EH (cell line): ENCODE data around the gene SPAG9.
"Not testable (repeated sequence)": the region's sequence is repeated elsewhere in the genome, so short reads cannot be mapped to it uniquely, and the experiment has no call there.

Experiments used
- DNase-seq: peaks from one replicate; pipeline ENCODE4 v3.0.0-alpha.2; 2015; ENCODE audit warnings: low read depth

The SPAG9 gene

GRCh38 chr17:50954641-50955121 is 166.0 kb downstream of the SPAG9 start:
- no peak for DNase-seq

- DNase-seq: peak; percentile 73
Measured at GRCh38 chr17:50953831-50954601, 166.7 kb downstream of the SPAG9 start.

GRCh38 chr17:50953518-50953830 is 167.2 kb downstream of the SPAG9 start:
- no peak for DNase-seq

GRCh38 chr17:50952889-50953288 is 167.8 kb downstream of the SPAG9 start:
- no peak for DNase-seq

- DNase-seq: peak; percentile 48
Measured at GRCh38 chr17:50952013-50952412, 168.7 kb downstream of the SPAG9 start.

GRCh38 chr17:50949989-50950877 is 170.4 kb downstream of the SPAG9 start:
- DNase-seq: peak; percentile 95

GRCh38 chr17:50949128-50949988 is 171.3 kb downstream of the SPAG9 start:
- no peak for DNase-seq

GRCh38 chr17:50948711-50949110 is 172.0 kb downstream of the SPAG9 start:
- no peak for DNase-seq

- no peak for DNase-seq
Measured at GRCh38 chr17:50947782-50948543, 172.7 kb downstream of the SPAG9 start.

GRCh38 chr17:50946891-50947781 is 173.5 kb downstream of the SPAG9 start:
- no peak for DNase-seq

GRCh38 chr17:50946223-50946890 is 174.3 kb downstream of the SPAG9 start:
- DNase-seq: no peak

- no peak for DNase-seq
Measured at GRCh38 chr17:50945779-50946222, 174.9 kb downstream of the SPAG9 start.

GRCh38 chr17:50944902-50945720 is 175.6 kb downstream of the SPAG9 start:
- DNase-seq: no peak

GRCh38 chr17:50944054-50944901 is 176.4 kb downstream of the SPAG9 start:
- peak; percentile 74 for DNase-seq

GRCh38 chr17:50943575-50943933 is 177.1 kb downstream of the SPAG9 start:
- no peak for DNase-seq

- not testable (repeated sequence) for DNase-seq
Measured at GRCh38 chr17:50941676-50942048, 179.0 kb downstream of the SPAG9 start.

GRCh38 chr17:50939795-50940684 is 180.6 kb downstream of the SPAG9 start:
- no peak for DNase-seq
